ENCODE data around the gene RPS15. TPM values are rescaled to one million over a fixed set of nuclear protein-coding genes. Genes with fewer than 3 reads are reported as not detected.

RPS15 gene
- total and polyA plus RNA-seq, 2 of the 13 experiments (the other 11 are each of a cell fraction or from before 2014, with no cell fraction given) = 695 to 1,411 TPM

DNA sequence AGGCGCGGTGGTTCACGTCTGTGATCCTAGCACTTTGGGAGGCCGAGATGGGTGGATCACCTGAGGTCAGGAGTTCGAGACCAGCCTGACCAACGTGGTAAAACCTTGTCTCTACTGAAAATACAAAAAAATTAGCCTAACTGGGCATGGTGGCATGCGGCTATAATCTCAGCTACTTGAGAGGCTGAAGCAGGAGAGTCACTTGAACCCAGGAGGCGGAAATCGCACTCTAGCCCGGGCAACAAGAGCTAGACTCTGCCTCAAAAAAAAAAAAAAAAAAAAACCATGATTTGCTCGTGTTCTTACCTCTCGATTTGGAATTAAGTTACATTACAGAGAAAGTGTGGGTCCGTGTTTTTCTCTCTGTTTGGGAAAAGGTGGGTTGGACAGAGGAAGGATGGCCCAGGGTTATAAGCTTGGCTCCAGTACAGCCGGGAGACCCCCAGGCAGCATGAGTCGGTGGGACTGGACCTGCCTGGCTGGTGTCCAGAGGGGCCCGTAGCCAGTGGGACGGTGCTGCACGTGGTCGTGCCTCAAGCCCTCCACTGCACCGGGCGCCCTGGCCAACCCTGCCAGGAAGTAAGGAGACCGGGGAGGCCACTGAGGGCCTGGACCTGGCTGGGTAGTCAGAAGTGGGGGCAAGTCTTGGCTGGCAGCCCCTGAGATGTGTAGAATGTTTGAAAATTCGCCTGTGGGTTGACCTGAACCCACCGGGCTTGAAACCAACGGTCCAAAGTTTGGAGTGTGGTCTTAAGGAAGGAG is 3.7 kb downstream of the RPS15 start:
- DNase-seq (ENCODE audit: low spot score) (no peak), ATAC-seq (no peak), FAIRE-seq (no peak)
- in situ Hi-C loops (cut with HindIII; ENCODE audit: extremely low pct_ligation_motif_present, low pct_unique_long_range_greater_than_20kb) = no loop called here
- CTCF ChIA-PET (ENCODE audit: low intra/inter-chr PET ratio, low total read pairs) = no interaction called here
- H3K36me3 ChIP-seq (replicated peaks in 1 of 2; ENCODE audit: control insufficient read depth in 1 of 2, insufficient read depth in 2 of 2, low read length in 2 of 2) = peaks cover 13 to 31% of the 10 kb centered on the region in 2 experiments
- no peak overlapping the region for H2AFZ ChIP-seq (ENCODE audit: low read length)
- H3K4me1 ChIP-seq (ENCODE audit: insufficient read depth, low read length) = peaks cover 48% of the 10 kb centered on the region
- H3K4me2 ChIP-seq (ENCODE audit: low read depth, low read length) = no peak overlapping the region
- H4K20me1 ChIP-seq (ENCODE audit: insufficient read depth, low read length) = peaks cover 36% of the 10 kb centered on the region
- 95% methylated on average over 19 of the region's 25 CpGs for WGBS (ENCODE audit: low lambda C conversion rate)
- peaks cover 31% of the 10 kb centered on the region for H3K79me2 ChIP-seq (ENCODE audit: insufficient read depth, low read length)
- no peak overlapping the region for H3K27ac ChIP-seq (ENCODE audit: extremely low read length, insufficient read depth, low read length)
- H3K9ac ChIP-seq (ENCODE audit: insufficient read depth, low read depth, low read length) = no peak overlapping the region
- no peaks in the 10 kb centered on the region for H3K9me3 ChIP-seq (ENCODE audit: low read length)
- H3K27me3 ChIP-seq (ENCODE audit: control insufficient read depth in 1 of 2, insufficient read depth in 2 of 2, low read length in 2 of 2) = peaks cover 1 to 7% of the 10 kb centered on the region in 2 experiments; a peak in 3 of 5 replicates
- BruUV-seq (replicated peaks) = no TSS peak
- H3K4me3 ChIP-seq (replicated peaks in 1 of 3; ENCODE audit: insufficient read depth in 1 of 3, low read depth in 2 of 3, low read length in 3 of 3) = no peak overlapping the region
- POLR2A ChIA-PET = interaction anchor here (0.7 to 1.0 kb wide), 2 partner anchors 18 to 32 kb away, joined by 4 read pairs; no protein-coding TSS in a partner anchor
- intact Hi-C loops (cut with micrococcal nuclease; ENCODE audit: unreplicated experiment) = no loop called here
- TF ChIP-seq RBM39 (IDR thresholded peaks at IDR 0.05; ENCODE audit: low read depth, low read length, poor library complexity, severe bottlenecking) = no peak
- no peak for TF ChIP-seq RARA (CRISPR knock-in tag; IDR thresholded peaks at IDR 0.05)
- peak; percentile 79 for TF ChIP-seq RBFOX2 (IDR thresholded peaks at IDR 0.05; ENCODE audit: low read depth, low read length)
- no peak for TF ChIP-seq MYC (CRISPR knock-in tag; IDR thresholded peaks at IDR 0.05; ENCODE audit: borderline replicate concordance)
- no peak for TF ChIP-seq ZNF205 (CRISPR knock-in tag; IDR thresholded peaks at IDR 0.05)
- no peak for TF ChIP-seq ZNF577 (CRISPR knock-in tag; IDR thresholded peaks at IDR 0.05; ENCODE audit: borderline replicate concordance, low read depth)
- TF ChIP-seq, protein P1, sequence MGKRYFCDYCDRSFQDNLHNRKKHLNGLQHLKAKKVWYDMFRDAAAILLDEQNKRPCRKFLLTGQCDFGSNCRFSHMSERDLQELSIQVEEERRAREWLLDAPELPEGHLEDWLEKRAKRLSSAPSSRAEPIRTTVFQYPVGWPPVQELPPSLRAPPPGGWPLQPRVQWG (CRISPR knock-in tag; IDR thresholded peaks at IDR 0.05; ENCODE audit: borderline replicate concordance, low read depth) = no peak
- TF ChIP-seq RFX1 (IDR thresholded peaks at IDR 0.05) = no peak
- TF ChIP-seq ZNF777 (CRISPR knock-in tag; IDR thresholded peaks at IDR 0.05) = no peak
- TF ChIP-seq, protein P2, sequence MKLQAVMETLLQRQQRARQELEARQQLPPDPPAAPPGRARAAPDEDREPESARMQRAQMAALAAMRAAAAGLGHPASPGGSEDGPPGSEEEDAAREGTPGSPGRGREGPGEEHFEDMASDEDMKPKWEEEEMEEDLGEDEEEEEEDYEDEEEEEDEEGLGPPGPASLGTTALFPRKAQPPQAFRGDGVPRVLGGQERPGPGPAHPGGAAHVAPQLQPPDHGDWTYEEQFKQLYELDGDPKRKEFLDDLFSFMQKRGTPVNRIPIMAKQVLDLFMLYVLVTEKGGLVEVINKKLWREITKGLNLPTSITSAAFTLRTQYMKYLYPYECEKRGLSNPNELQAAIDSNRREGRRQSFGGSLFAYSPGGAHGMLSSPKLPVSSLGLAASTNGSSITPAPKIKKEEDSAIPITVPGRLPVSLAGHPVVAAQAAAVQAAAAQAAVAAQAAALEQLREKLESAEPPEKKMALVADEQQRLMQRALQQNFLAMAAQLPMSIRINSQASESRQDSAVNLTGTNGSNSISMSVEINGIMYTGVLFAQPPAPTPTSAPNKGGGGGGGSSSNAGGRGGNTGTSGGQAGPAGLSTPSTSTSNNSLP (IDR thresholded peaks at IDR 0.05; ENCODE audit: low read depth, low read length) = no peak
- no peak for TF ChIP-seq YEATS2 (CRISPR knock-in tag; IDR thresholded peaks at IDR 0.05; ENCODE audit: borderline replicate concordance)
- TF ChIP-seq GATA4 (IDR thresholded peaks at IDR 0.05; ENCODE audit: borderline replicate concordance, low read depth) = no peak
- TF ChIP-seq, protein P3, sequence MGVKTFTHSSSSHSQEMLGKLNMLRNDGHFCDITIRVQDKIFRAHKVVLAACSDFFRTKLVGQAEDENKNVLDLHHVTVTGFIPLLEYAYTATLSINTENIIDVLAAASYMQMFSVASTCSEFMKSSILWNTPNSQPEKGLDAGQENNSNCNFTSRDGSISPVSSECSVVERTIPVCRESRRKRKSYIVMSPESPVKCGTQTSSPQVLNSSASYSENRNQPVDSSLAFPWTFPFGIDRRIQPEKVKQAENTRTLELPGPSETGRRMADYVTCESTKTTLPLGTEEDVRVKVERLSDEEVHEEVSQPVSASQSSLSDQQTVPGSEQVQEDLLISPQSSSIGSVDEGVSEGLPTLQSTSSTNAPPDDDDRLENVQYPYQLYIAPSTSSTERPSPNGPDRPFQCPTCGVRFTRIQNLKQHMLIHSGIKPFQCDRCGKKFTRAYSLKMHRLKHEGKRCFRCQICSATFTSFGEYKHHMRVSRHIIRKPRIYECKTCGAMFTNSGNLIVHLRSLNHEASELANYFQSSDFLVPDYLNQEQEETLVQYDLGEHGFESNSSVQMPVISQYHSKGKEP (CRISPR knock-in tag; IDR thresholded peaks at IDR 0.05) = no peak
- TF ChIP-seq AGO2 (optimal IDR thresholded peaks at IDR 0.05; ENCODE audit: low read depth, low read length) = peak; percentile 91
- no peak for TF ChIP-seq ZNF703 (CRISPR knock-in tag; IDR thresholded peaks at IDR 0.05; ENCODE audit: borderline replicate concordance)
- TF ChIP-seq FOXK2 (IDR thresholded peaks at IDR 0.05) = no peak
- no peak for TF ChIP-seq FOSL2 (CRISPR knock-in tag; IDR thresholded peaks at IDR 0.05)
- TF ChIP-seq, protein P4, sequence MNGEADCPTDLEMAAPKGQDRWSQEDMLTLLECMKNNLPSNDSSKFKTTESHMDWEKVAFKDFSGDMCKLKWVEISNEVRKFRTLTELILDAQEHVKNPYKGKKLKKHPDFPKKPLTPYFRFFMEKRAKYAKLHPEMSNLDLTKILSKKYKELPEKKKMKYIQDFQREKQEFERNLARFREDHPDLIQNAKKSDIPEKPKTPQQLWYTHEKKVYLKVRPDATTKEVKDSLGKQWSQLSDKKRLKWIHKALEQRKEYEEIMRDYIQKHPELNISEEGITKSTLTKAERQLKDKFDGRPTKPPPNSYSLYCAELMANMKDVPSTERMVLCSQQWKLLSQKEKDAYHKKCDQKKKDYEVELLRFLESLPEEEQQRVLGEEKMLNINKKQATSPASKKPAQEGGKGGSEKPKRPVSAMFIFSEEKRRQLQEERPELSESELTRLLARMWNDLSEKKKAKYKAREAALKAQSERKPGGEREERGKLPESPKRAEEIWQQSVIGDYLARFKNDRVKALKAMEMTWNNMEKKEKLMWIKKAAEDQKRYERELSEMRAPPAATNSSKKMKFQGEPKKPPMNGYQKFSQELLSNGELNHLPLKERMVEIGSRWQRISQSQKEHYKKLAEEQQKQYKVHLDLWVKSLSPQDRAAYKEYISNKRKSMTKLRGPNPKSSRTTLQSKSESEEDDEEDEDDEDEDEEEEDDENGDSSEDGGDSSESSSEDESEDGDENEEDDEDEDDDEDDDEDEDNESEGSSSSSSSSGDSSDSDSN (CRISPR knock-in tag; IDR thresholded peaks at IDR 0.05) = no peak
